Natural killer cell (primary cell): ENCODE results near the gene C10orf71. TPM values are rescaled to one million over a fixed set of nuclear protein-coding genes. Genes with fewer than 3 reads are reported as not detected.

ENCODE experiments used
- ATAC-seq, 3 donors: fragments of 150-1000 bp in 2 of 3; fragments of 200-7000 bp in 1 of 3; cut with Tn5 transposase; 1 replicate in 1 of 3; 2 replicates in 2 of 3; pipeline ENCODE4 v1.10.0; 2021; ENCODE audit warnings: mild to moderate bottlenecking in 2 of 3, moderate library complexity in 2 of 3
- DNase-seq, 2 donors: peaks; one replicate each; pipeline versions ENCODE4 v3.0.0 to v3.0.0-alpha.2; 2013 to 2021; ENCODE audit warnings: mixed read lengths in 1 of 2
- H3K27ac ChIP-seq: one replicate; pipeline ENCODE4 v1.5.1; 2013; ENCODE audit warnings: mild to moderate bottlenecking, low read length
- H3K27me3 ChIP-seq: one replicate; pipeline ENCODE4 v1.6.1; 2013; ENCODE audit warnings: low read length; ENCODE audit not compliant: control insufficient read depth, insufficient read depth
- H3K36me3 ChIP-seq: one replicate; pipeline ENCODE4 v1.6.1; 2013; ENCODE audit warnings: low read length; ENCODE audit not compliant: control insufficient read depth, insufficient read depth
- H3K4me1 ChIP-seq: one replicate; pipeline ENCODE4 v1.6.1; 2013; ENCODE audit warnings: low read length; ENCODE audit not compliant: control insufficient read depth, insufficient read depth
- H3K4me3 ChIP-seq: one replicate; pipeline ENCODE4 v1.5.1; 2013; ENCODE audit warnings: low read length
- H3K9me3 ChIP-seq: one replicate; pipeline ENCODE4 v1.6.1; 2013; ENCODE audit warnings: low read length; ENCODE audit not compliant: control insufficient read depth, insufficient read depth
- H3K27ac Mint-ChIP-seq, 2 donors: one replicate each; pipeline ENCODE4 v1.8.0; 2022; ENCODE audit warnings: mild to moderate bottlenecking in 2 of 2, mixed read lengths in 2 of 2, moderate library complexity in 1 of 2
- H3K27me3 Mint-ChIP-seq, 2 donors: one replicate each; pipeline ENCODE4 v1.8.0; 2022; ENCODE audit warnings: low read depth in 2 of 2, mixed read lengths in 2 of 2
- H3K36me3 Mint-ChIP-seq: one replicate; pipeline ENCODE4 v1.8.0; 2022; ENCODE audit warnings: mixed read lengths
- H3K4me1 Mint-ChIP-seq, 2 donors: one replicate each; pipeline ENCODE4 v1.8.0; 2022; ENCODE audit warnings: mixed read lengths in 2 of 2
- H3K4me3 Mint-ChIP-seq: one replicate; pipeline ENCODE4 v1.8.0; 2022; ENCODE audit warnings: mild to moderate bottlenecking, moderate library complexity, mixed read lengths
- H3K9me3 Mint-ChIP-seq, 2 donors: one replicate each; pipeline ENCODE4 v1.8.0; 2022; ENCODE audit warnings: mixed read lengths in 2 of 2
- WGBS: methylation state at CpG from one replicate; pipeline ENCODE4 v1.1.7; 2013; ENCODE audit warnings: missing lambda C conversion rate; ENCODE audit not compliant: insufficient coverage; 5-methylcytosine and 5-hydroxymethylcytosine counted together
- intact Hi-C: fragments of 100-400 bp; cut with micrococcal nuclease; formaldehyde crosslinking; loops from one replicate; pipeline ENCODE4 v1.14.2; 2022
- total RNA-seq, 4 donors: library from RNA; stranded (reverse); fragments of 120-200 nt in 1 of 4; gene quantifications; one replicate each; pipeline versions ENCODE4 v1.2.3 to v1.2.4, GENCODE V29; 2013 to 2022
- TF ChIP-seq, protein P1 (sequence below): fragments of 200-600 bp; IDR thresholded peaks from one replicate; pipeline ENCODE4 v1.8.0; 2022; ENCODE audit warnings: antibody characterized with exemption

The C10orf71 gene
- total RNA-seq, 3 donors from 2014 or later (not counting 1 experiment from before 2014, with no cell fraction given) = not detected

DNA sequence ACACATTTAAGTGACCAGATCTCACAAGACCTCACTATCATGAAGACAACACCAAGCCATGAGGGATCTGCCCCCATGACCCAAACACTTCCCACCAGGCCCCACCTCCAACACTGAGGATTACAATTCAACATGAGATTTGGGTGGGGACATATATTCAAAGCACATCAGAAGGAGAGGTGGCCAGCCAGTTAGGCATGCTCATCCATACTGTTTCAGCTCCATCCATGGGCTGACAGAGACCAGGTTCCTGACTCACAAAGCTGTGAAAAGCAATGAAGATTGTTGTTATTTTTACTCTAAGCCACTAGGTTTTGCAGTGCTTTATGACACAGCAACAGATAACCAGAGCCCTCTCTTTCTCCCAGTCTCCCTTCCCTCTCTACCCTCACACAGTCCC, 36.0 kb downstream of the C10orf71 start:
- H3K27ac Mint-ChIP-seq = peak overlapping the region; percentile 80 to 82
- peaks cover 2 to 16% of the 10 kb centered on the region in 2 donors for H3K27me3 Mint-ChIP-seq
- DNase-seq = no peak
- peak in 1 of 3 donors; percentile 26 for ATAC-seq
- TF ChIP-seq, protein P1, sequence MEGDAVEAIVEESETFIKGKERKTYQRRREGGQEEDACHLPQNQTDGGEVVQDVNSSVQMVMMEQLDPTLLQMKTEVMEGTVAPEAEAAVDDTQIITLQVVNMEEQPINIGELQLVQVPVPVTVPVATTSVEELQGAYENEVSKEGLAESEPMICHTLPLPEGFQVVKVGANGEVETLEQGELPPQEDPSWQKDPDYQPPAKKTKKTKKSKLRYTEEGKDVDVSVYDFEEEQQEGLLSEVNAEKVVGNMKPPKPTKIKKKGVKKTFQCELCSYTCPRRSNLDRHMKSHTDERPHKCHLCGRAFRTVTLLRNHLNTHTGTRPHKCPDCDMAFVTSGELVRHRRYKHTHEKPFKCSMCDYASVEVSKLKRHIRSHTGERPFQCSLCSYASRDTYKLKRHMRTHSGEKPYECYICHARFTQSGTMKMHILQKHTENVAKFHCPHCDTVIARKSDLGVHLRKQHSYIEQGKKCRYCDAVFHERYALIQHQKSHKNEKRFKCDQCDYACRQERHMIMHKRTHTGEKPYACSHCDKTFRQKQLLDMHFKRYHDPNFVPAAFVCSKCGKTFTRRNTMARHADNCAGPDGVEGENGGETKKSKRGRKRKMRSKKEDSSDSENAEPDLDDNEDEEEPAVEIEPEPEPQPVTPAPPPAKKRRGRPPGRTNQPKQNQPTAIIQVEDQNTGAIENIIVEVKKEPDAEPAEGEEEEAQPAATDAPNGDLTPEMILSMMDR = no peak
- Histone ChIP-seq H3K27me3 (no peaks in the 10 kb centered on the region), H3K36me3 (no peaks in the 10 kb centered on the region), H3K4me3 (no peak overlapping the region), H3K4me1 (peaks cover 11% of the 10 kb centered on the region), H3K9me3 (peaks cover 11% of the 10 kb centered on the region), H3K27ac (peak overlapping the region; percentile 56)
- no peak overlapping the region for H3K4me3 Mint-ChIP-seq
- peaks cover 8 to 13% of the 10 kb centered on the region in 2 donors for H3K9me3 Mint-ChIP-seq
- H3K4me1 Mint-ChIP-seq = peaks cover 16 to 18% of the 10 kb centered on the region in 2 donors
- H3K36me3 Mint-ChIP-seq = peaks cover 13% of the 10 kb centered on the region
- intact Hi-C loops = no loop called here

DNA sequence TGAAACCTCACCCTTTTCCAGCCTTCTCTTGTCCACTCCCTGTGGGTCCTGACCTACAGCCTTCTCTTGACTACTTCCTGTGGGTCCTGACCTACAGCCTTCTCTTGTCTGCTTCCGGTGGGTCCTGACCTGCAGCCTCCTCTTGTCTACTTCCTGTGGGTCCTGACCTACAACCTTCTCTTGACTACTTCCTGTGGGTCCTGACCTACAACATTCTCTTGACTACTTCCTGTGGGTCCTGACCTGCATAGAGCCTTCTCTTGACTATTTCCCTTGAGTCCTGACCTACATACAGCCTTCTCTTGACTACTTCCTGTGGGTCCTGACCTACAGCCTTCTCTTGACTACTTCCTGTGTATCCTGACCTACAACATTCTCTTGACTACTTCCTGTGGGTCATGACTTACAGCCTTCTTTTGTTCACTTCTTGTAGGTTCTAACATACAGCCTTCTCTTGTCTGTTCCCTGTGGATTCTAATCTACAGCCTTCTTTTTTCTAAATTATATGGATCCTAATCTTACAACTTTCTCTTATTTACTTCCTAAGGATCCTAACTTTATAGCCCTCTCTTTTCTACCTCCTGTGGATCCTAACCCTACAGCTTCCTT, 36.5 kb downstream of the C10orf71 start:
- Mint-ChIP-seq H3K4me1 (peaks cover 16 to 18% of the 10 kb centered on the region in 2 donors), H3K36me3 (peaks cover 13% of the 10 kb centered on the region), H3K4me3 (peak overlapping the region; percentile 26), H3K27ac (peak overlapping the region; percentile 80 to 82), H3K27me3 (peaks cover 2 to 17% of the 10 kb centered on the region in 2 donors), H3K9me3 (peaks cover 8 to 13% of the 10 kb centered on the region in 2 donors)
- peaks cover 11% of the 10 kb centered on the region for H3K9me3 ChIP-seq
- intact Hi-C loops = no loop called here
- H3K4me3 ChIP-seq = no peak overlapping the region
- peaks cover 11% of the 10 kb centered on the region for H3K4me1 ChIP-seq
- no peaks in the 10 kb centered on the region for H3K27me3 ChIP-seq
- DNase-seq = peak in 1 of 2 donors; percentile 31
- ATAC-seq = peak; percentile 18 to 72 (median 63)
- H3K27ac ChIP-seq = peak overlapping the region; percentile 56
- TF ChIP-seq, protein P1 = no peak
- no peaks in the 10 kb centered on the region for H3K36me3 ChIP-seq
- 41% methylated on average over 1 of the region's 1 CpG for WGBS

DNA sequence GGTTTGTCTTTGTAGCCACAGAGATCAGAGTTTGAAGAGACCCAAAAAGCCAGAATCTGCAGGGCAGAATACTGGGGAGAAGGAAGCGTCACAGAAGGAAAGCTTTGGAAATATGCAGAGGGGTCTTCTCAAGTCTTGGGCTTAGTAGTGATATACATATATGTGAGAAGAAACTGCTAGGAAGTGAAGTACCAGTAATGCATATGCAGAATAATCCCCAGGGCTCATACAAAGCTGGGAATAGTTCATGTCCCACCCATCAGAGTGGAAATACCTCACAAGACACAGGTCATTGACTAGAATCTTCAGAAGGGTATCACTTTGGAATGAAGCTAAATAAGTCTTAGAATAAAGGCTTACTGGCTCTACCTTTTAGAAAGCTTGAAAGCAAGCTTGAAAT, 39.6 kb downstream of the C10orf71 start:
- Mint-ChIP-seq H3K27me3 (peaks cover 2 to 23% of the 10 kb centered on the region in 2 donors), H3K9me3 (peaks cover 8 to 13% of the 10 kb centered on the region in 2 donors), H3K36me3 (peaks cover 13% of the 10 kb centered on the region), H3K4me3 (no peak overlapping the region), H3K27ac (no peak overlapping the region), H3K4me1 (peaks cover 16 to 18% of the 10 kb centered on the region in 2 donors)
- Histone ChIP-seq H3K4me3 (no peak overlapping the region), H3K9me3 (peaks cover 11% of the 10 kb centered on the region), H3K4me1 (peaks cover 11% of the 10 kb centered on the region), H3K27me3 (no peaks in the 10 kb centered on the region), H3K36me3 (no peaks in the 10 kb centered on the region), H3K27ac (no peak overlapping the region)
- ATAC-seq (no peak), DNase-seq (no peak)
- WGBS = 88% methylated on average over 1 of the region's 1 CpG
- intact Hi-C loops = no loop called here
- TF ChIP-seq, protein P1 = no peak

DNA sequence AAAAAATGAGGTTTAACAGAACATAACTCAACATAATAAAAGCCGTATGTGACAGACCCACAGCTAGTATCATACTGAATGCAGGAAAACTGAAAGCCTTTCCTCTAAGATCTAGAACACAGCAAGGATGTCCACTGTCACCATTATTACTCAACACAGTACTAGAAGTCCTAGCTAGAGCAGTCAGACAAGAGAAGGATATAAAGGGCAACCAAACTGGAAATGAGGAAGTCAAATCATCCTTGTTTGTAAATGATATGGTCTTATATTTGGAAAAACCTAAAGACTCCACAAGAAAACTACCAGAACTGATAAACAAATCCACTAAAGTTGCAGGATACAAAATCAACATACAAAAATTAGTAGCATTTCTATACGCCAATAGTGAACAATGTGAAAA, 45.9 kb downstream of the C10orf71 start:
- Mint-ChIP-seq H3K9me3 (no peaks in the 10 kb centered on the region), H3K4me3 (no peak overlapping the region), H3K27me3 (peaks cover 4 to 37% of the 10 kb centered on the region in 2 donors), H3K4me1 (no peaks in the 10 kb centered on the region), H3K36me3 (no peaks in the 10 kb centered on the region), H3K27ac (no peak overlapping the region)
- Histone ChIP-seq H3K9me3 (peaks cover 4% of the 10 kb centered on the region), H3K27me3 (no peaks in the 10 kb centered on the region), H3K4me1 (no peaks in the 10 kb centered on the region), H3K27ac (no peak overlapping the region), H3K4me3 (no peak overlapping the region), H3K36me3 (no peaks in the 10 kb centered on the region)
- intact Hi-C loops = no loop called here
- no peak for ATAC-seq
- WGBS = 100% methylated on average over 1 of the region's 2 CpGs
- TF ChIP-seq, protein P1 = no peak
- DNase-seq = no peak
